Measurements from ENCODE around the gene RPL5. TPM values are rescaled to one million over a fixed set of nuclear protein-coding genes. Genes with fewer than 3 reads are reported as not detected.

The RPL5 gene
- total RNA-seq, 1 experiment from 2014 or later: 1,480 TPM

- POLR2A ChIA-PET: interaction anchor here (1.0 kb wide), 1 partner anchor 82 kb away, joined by 3 read pairs; no protein-coding TSS in a partner anchor
- no peaks in the 10 kb centered on the region for H4K20me1 ChIP-seq (ENCODE audit: insufficient read depth)
- no peak overlapping the region for H3K27ac ChIP-seq (ENCODE audit: low read depth, low read length)
- ATAC-seq (no peak), DNase-seq (ENCODE audit: low read depth, low spot score) (no peak)
- peaks cover 3 to 7% of the 10 kb centered on the region in 2 experiments; a peak in 1 of 4 replicates for H3K9me3 ChIP-seq (ENCODE audit: control insufficient read depth in 1 of 2, insufficient read depth in 1 of 2, low read depth in 1 of 2, low read length in 2 of 2)
- no peaks in the 10 kb centered on the region for H3K9me2 ChIP-seq (ENCODE audit: insufficient read depth)
- H3K36me3 ChIP-seq (ENCODE audit: control insufficient read depth in 1 of 2, insufficient read depth in 2 of 2, low read length in 2 of 2): no peaks in the 10 kb centered on the region
- RAD21 ChIA-PET (ENCODE audit: low non-redundant PET in 1 of 2, low total read pairs in 2 of 2, uncharacterized antibody in 2 of 2, unreplicated experiment in 2 of 2): no interaction called here
- intact Hi-C loops (cut with micrococcal nuclease): no loop called here
- CTCF ChIA-PET: no interaction called here
- H3K4me1 ChIP-seq (ENCODE audit: control insufficient read depth in 1 of 2, insufficient read depth in 2 of 2, low read length in 2 of 2): no peaks in the 10 kb centered on the region
- H2AFZ ChIP-seq (ENCODE audit: low read depth, low read length, poor library complexity, severe bottlenecking): no peak overlapping the region
- TF ChIP-seq ELF1 (IDR thresholded peaks at IDR 0.05; ENCODE audit: borderline replicate concordance, low read depth): no peak
- TF ChIP-seq ZFX (IDR thresholded peaks at IDR 0.05): no peak
- no peak for TF ChIP-seq CEBPB (IDR thresholded peaks at IDR 0.05; ENCODE audit: low read depth)
- BruUV-seq (replicated peaks): no TSS peak
- H3K79me2 ChIP-seq (ENCODE audit: insufficient read depth, low read length): no peaks in the 10 kb centered on the region
- no peak overlapping the region for H3K9ac ChIP-seq (ENCODE audit: low read length)
- H3K27me3 ChIP-seq (ENCODE audit: insufficient read depth, low read length): no peaks in the 10 kb centered on the region
- H3K4me2 ChIP-seq (ENCODE audit: low read length): no peak overlapping the region
- H3K4me3 ChIP-seq (replicated peaks in 1 of 2; ENCODE audit: low read depth in 1 of 2, low read length in 2 of 2): no peak overlapping the region
These were observed 38.8 kb downstream of the RPL5 start for GRCh38 chr1:92870591-92870990.

GRCh38 chr1:92872719-92873118 is 40.9 kb downstream of the RPL5 start:
- Histone ChIP-seq H3K9me2 (ENCODE audit: insufficient read depth) (no peaks in the 10 kb centered on the region), H3K9ac (ENCODE audit: low read length) (no peak overlapping the region), H3K36me3 (ENCODE audit: control insufficient read depth in 1 of 2, insufficient read depth in 2 of 2, low read length in 2 of 2) (no peaks in the 10 kb centered on the region), H3K27me3 (ENCODE audit: insufficient read depth, low read length) (no peaks in the 10 kb centered on the region), H3K9me3 (ENCODE audit: control insufficient read depth in 1 of 2, insufficient read depth in 1 of 2, low read depth in 1 of 2, low read length in 2 of 2) (peaks cover 3 to 7% of the 10 kb centered on the region in 2 experiments; a peak in 1 of 4 replicates), H3K4me3 (replicated peaks in 1 of 2; ENCODE audit: low read depth in 1 of 2, low read length in 2 of 2) (no peak overlapping the region), H3K4me1 (ENCODE audit: control insufficient read depth in 1 of 2, insufficient read depth in 2 of 2, low read length in 2 of 2) (no peaks in the 10 kb centered on the region), H4K20me1 (ENCODE audit: insufficient read depth) (no peaks in the 10 kb centered on the region), H2AFZ (ENCODE audit: low read depth, low read length, poor library complexity, severe bottlenecking) (no peak overlapping the region), H3K27ac (ENCODE audit: low read depth, low read length) (no peak overlapping the region), H3K4me2 (ENCODE audit: low read length) (no peak overlapping the region), H3K79me2 (ENCODE audit: insufficient read depth, low read length) (no peaks in the 10 kb centered on the region)
- BruUV-seq (replicated peaks): no TSS peak
- ChIA-PET RAD21 (ENCODE audit: low non-redundant PET in 1 of 2, low total read pairs in 2 of 2, uncharacterized antibody in 2 of 2, unreplicated experiment in 2 of 2) (no interaction called here), POLR2A (no interaction called here), CTCF (no interaction called here)
- ATAC-seq: no peak
- no peak for DNase-seq (ENCODE audit: low read depth, low spot score)
- no peak for TF ChIP-seq ZFX (IDR thresholded peaks at IDR 0.05)
- TF ChIP-seq ATF3 (IDR thresholded peaks at IDR 0.05): no peak
- TF ChIP-seq CTCF (IDR thresholded peaks at IDR 0.05 in 2 of 3, conservative IDR thresholded peaks at IDR 0.05 in 1 of 3; ENCODE audit: borderline replicate concordance in 1 of 3, insufficient read depth in 1 of 3, low read depth in 2 of 3, low read length in 2 of 3): no peak
- TF ChIP-seq EGR1 (IDR thresholded peaks at IDR 0.05; ENCODE audit: low read depth): no peak
- no peak for TF ChIP-seq CBX3 (IDR thresholded peaks at IDR 0.05; ENCODE audit: low read depth)
- TF ChIP-seq SIN3A (IDR thresholded peaks at IDR 0.05; ENCODE audit: low read depth): no peak
- TF ChIP-seq SRF (IDR thresholded peaks at IDR 0.05; ENCODE audit: low read depth): no peak
- intact Hi-C loops (cut with micrococcal nuclease): no loop called here

Data from HCT116 (cell line).